ENCODE results near the gene NELFE.

GRCh38 chr6:31948306-31948705 lies 10.5 kb downstream of the NELFE start:
- TF ChIP-seq CTCF (conservative IDR thresholded peaks at IDR 0.05) (no peak), ZFX (IDR thresholded peaks at IDR 0.05) (no peak)

All from C4-2B (cell line).